OCI-LY7 (cell line): ENCODE results near the gene COMP.

Source experiments
- CTCF ChIP-seq: fragments of 200-600 bp; sonication (generic); conservative IDR thresholded peaks from 2 replicates; pipeline ENCODE4 v1.5.1; 2014; ENCODE audit warnings: mild to moderate bottlenecking, antibody characterized with exemption, low read length, moderate library complexity, mixed read lengths
- EZH2phosphoT487 ChIP-seq: fragments of 200-600 bp; sonication (generic); IDR thresholded peaks from 2 replicates; pipeline ENCODE4 v1.6.1; 2018; ENCODE audit warnings: low read depth, borderline replicate concordance, mild to moderate bottlenecking, mixed run types, antibody characterized with exemption, low read length, moderate library complexity, mixed read lengths

DNA sequence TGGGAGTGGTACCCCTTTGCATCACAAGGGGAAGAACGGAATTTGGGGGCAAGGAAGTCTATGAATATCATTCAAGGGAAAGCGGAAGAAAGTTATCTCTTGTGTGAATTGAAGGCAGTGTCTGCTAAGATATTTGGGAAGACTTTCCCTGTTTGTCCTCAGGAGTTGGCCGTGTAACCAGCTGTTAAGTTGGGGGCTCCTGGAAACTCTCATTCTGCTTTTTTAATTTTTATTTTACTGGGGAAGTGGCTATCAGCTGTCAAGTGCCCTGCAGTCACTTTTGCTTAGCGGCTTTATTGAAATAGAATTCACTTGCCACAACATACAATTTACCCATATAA is 43.5 kb upstream of the COMP start:
- TF ChIP-seq CTCF (no peak), EZH2phosphoT487 (no peak)
